B cell (primary cell): ENCODE data around the gene FMNL2.

Source experiments
- EZH2 ChIP-seq: IDR thresholded peaks from 2 replicates; pipeline ENCODE4 v1.6.1; 2012; ENCODE audit warnings: borderline replicate concordance, low read depth, mild to moderate bottlenecking, moderate library complexity, low read length; ENCODE audit not compliant: insufficient read depth, poor library complexity, severe bottlenecking
- TF ChIP-seq, protein P1 (sequence below): fragments of 200-600 bp; IDR thresholded peaks from one replicate; pipeline ENCODE4 v1.8.0; 2022; ENCODE audit warnings: antibody characterized with exemption, mild to moderate bottlenecking

GRCh38 chr2:152598975-152599759, 264.2 kb downstream of the FMNL2 start:
- TF ChIP-seq, protein P1, sequence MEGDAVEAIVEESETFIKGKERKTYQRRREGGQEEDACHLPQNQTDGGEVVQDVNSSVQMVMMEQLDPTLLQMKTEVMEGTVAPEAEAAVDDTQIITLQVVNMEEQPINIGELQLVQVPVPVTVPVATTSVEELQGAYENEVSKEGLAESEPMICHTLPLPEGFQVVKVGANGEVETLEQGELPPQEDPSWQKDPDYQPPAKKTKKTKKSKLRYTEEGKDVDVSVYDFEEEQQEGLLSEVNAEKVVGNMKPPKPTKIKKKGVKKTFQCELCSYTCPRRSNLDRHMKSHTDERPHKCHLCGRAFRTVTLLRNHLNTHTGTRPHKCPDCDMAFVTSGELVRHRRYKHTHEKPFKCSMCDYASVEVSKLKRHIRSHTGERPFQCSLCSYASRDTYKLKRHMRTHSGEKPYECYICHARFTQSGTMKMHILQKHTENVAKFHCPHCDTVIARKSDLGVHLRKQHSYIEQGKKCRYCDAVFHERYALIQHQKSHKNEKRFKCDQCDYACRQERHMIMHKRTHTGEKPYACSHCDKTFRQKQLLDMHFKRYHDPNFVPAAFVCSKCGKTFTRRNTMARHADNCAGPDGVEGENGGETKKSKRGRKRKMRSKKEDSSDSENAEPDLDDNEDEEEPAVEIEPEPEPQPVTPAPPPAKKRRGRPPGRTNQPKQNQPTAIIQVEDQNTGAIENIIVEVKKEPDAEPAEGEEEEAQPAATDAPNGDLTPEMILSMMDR = no peak
- no peak for TF ChIP-seq EZH2
